Neural cell (in vitro differentiated cells): ENCODE data around the gene SRPK1. TPM values are rescaled to one million over a fixed set of nuclear protein-coding genes. Genes with fewer than 3 reads are reported as not detected.

Experiments
- H2AFZ ChIP-seq: fragments of 200-600, 300-800 bp; sonication (generic), shearing (Covaris generic); 2 replicates; pipeline ENCODE4 v1.6.0; 2014; ENCODE audit warnings: low read depth, mild to moderate bottlenecking, antibody characterized with exemption, low read length, moderate library complexity
- H3F3A ChIP-seq: fragments of 200-600 bp; shearing (Covaris generic); 2 replicates; pipeline ENCODE4 v1.6.1; 2016; ENCODE audit warnings: mild to moderate bottlenecking, moderate library complexity, mixed read lengths, antibody characterized with exemption, low read length; ENCODE audit not compliant: insufficient read depth, poor library complexity, severe bottlenecking
- H3K27ac ChIP-seq: fragments of 200-600, 300-800 bp; sonication (generic), shearing (Covaris generic); 2 replicates; pipeline ENCODE4 v1.5.1; 2014; ENCODE audit warnings: mild to moderate bottlenecking, low read length, moderate library complexity
- H3K27me3 ChIP-seq: fragments of 300-800, 200-600 bp; sonication (generic), shearing (Covaris generic); 2 replicates; pipeline ENCODE4 v1.6.0; 2014; ENCODE audit warnings: mild to moderate bottlenecking, low read depth, low read length, moderate library complexity; ENCODE audit not compliant: insufficient read depth
- H3K36me3 ChIP-seq: fragments of 300-800, 200-600 bp; sonication (generic), shearing (Covaris generic); 2 replicates; pipeline ENCODE4 v1.5.1; 2014; ENCODE audit warnings: mild to moderate bottlenecking, antibody characterized with exemption, low read length, moderate library complexity; ENCODE audit not compliant: insufficient read depth
- H3K4me2 ChIP-seq: fragments of 300-800, 200-600 bp; sonication (generic), shearing (Covaris generic); 2 replicates; pipeline ENCODE4 v1.6.0; 2014; ENCODE audit warnings: mild to moderate bottlenecking, low read length
- H3K4me3 ChIP-seq: fragments of 300-800, 200-600 bp; sonication (generic), shearing (Covaris generic); 2 replicates; pipeline ENCODE4 v1.5.1; 2014; ENCODE audit warnings: mild to moderate bottlenecking, low read length, moderate library complexity
- H3K79me2 ChIP-seq: fragments of 200-600 bp; shearing (Covaris generic); replicated peaks from 2 replicates; pipeline ENCODE4 v1.6.0; 2014; ENCODE audit warnings: mild to moderate bottlenecking, low read length, moderate library complexity; ENCODE audit not compliant: insufficient read depth
- H3K9ac ChIP-seq: fragments of 300-800, 200-600 bp; sonication (generic), shearing (Covaris generic); 2 replicates; pipeline ENCODE4 v1.6.1; 2016; ENCODE audit warnings: mild to moderate bottlenecking, low read length, mixed read lengths
- H3K9me2 ChIP-seq: fragments of 200-600 bp; shearing (Covaris generic); 2 replicates; pipeline ENCODE4 v1.6.1; 2016; ENCODE audit warnings: mild to moderate bottlenecking, low read length, mixed read lengths; ENCODE audit not compliant: insufficient read depth
- H3K9me3 ChIP-seq: fragments of 200-600, 300-800 bp; sonication (generic), shearing (Covaris generic); 2 replicates; pipeline ENCODE4 v1.6.1; 2016; ENCODE audit warnings: mild to moderate bottlenecking, mixed run types, low read length, moderate library complexity, mixed read lengths
- H4K20me1 ChIP-seq: fragments of 200-600 bp; shearing (Covaris generic); 2 replicates; pipeline ENCODE4 v1.6.1; 2016; ENCODE audit warnings: mild to moderate bottlenecking, mixed run types; ENCODE audit not compliant: insufficient read depth
- CTCF ChIP-seq: fragments of 450-650 bp; IDR thresholded peaks from 2 replicates; pipeline ENCODE4 v1.5.1; 2014; ENCODE audit warnings: antibody characterized with exemption, mild to moderate bottlenecking, moderate library complexity; ENCODE audit not compliant: poor library complexity, severe bottlenecking
- EP300 ChIP-seq: fragments of 450-650 bp; conservative IDR thresholded peaks from 2 replicates; pipeline ENCODE4 v1.6.1; 2014; ENCODE audit warnings: antibody characterized with exemption, mild to moderate bottlenecking, moderate library complexity; ENCODE audit not compliant: poor library complexity, severe bottlenecking
- EZH2 ChIP-seq: fragments of 200-600, 300-800 bp; shearing (Covaris generic), sonication (generic); IDR thresholded peaks from 2 replicates; pipeline ENCODE4 v1.6.1; 2014; ENCODE audit warnings: antibody characterized with exemption, low read length, borderline replicate concordance, mild to moderate bottlenecking; ENCODE audit not compliant: insufficient read depth, poor library complexity, severe bottlenecking
- MXI1 ChIP-seq: fragments of 450-650 bp; conservative IDR thresholded peaks from 2 replicates; pipeline ENCODE4 v1.6.1; 2014; ENCODE audit warnings: antibody characterized with exemption, mild to moderate bottlenecking; ENCODE audit not compliant: poor library complexity, severe bottlenecking
- POLR2AphosphoS5 ChIP-seq: IDR thresholded peaks from 2 replicates; pipeline ENCODE4 v1.6.1; 2012
- RAD21 ChIP-seq: fragments of 450-650 bp; conservative IDR thresholded peaks from 2 replicates; pipeline ENCODE4 v1.6.1; 2014; ENCODE audit warnings: antibody characterized with exemption, mild to moderate bottlenecking, moderate library complexity
- SMC3 ChIP-seq: fragments of 450-650 bp; conservative IDR thresholded peaks from 2 replicates; pipeline ENCODE4 v1.6.1; 2014; ENCODE audit warnings: antibody characterized with exemption, mild to moderate bottlenecking, moderate library complexity; ENCODE audit not compliant: poor library complexity
- TAF1 ChIP-seq: IDR thresholded peaks from 2 replicates; pipeline ENCODE4 v1.6.1; 2012; ENCODE audit warnings: low read depth
- polyA plus RNA-seq: library from polyadenylated mRNA; depleted of rRNA; stranded (reverse); fragments of >200 nt; gene quantifications from 2 replicates; pipeline ENCODE4 v1.2.3, GENCODE V29; 2014
- TF ChIP-seq, protein P1 (sequence below): IDR thresholded peaks from 2 replicates; pipeline ENCODE4 v1.6.1; 2012; ENCODE audit warnings: borderline replicate concordance

SRPK1 gene
- polyA plus RNA-seq, 1 donor from 2014 or later: 39.9 TPM

DNA sequence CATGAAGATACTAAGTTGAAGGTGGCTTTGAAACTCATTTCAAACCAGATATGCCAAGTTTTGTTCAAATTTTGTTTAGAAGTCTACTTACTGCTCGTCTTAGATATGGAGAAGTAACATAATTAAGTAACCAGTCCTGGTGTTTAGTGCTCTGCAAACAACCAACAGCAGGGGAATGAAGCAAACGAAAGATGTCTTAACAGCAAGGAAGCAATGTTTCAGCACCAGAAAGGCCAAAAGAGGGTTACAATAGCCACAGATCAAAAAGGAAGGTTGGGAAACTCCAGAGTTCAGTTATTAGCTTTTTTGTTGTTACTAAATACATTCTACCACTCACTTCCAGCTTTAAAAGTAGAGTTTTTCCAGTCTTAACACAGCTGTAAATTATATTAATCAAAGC lies 70.7 kb downstream of the SRPK1 start:
- Histone ChIP-seq H3K36me3 (peaks cover 10% of the 10 kb centered on the region), H3K27ac (no peak overlapping the region), H2AFZ (no peak overlapping the region), H3K4me2 (no peak overlapping the region), H3K9me3 (peaks cover 7% of the 10 kb centered on the region), H3K79me2 (no peaks in the 10 kb centered on the region), H3K9me2 (no peaks in the 10 kb centered on the region), H3F3A (no peaks in the 10 kb centered on the region), H4K20me1 (no peaks in the 10 kb centered on the region), H3K27me3 (no peaks in the 10 kb centered on the region), H3K9ac (no peak overlapping the region), H3K4me3 (no peak overlapping the region)
- TF ChIP-seq EZH2 (no peak), MXI1 (no peak), CTCF (no peak)

DNA sequence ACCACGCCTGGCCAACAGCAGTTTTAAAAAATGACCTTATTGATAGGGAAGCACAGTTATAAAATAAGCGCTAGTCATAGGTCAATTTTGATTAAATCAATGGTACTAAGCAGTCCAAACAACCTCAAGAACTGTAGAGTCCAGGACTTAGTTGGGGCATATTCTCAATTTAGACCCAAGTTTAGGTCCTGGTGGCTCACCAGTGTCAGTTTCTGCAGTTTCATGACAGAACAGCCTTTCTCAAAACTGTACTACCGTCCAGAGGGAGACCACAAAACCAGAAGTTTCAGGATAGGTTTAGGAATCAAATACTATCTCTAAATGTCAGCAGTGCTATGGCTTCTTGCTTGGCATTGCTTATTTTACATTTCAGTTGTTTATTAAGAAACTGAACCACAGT lies 76.6 kb downstream of the SRPK1 start:
- no peak overlapping the region for H3K27ac ChIP-seq
- no peak overlapping the region for H2AFZ ChIP-seq
- peaks cover 6% of the 10 kb centered on the region for H3K36me3 ChIP-seq
- no peak overlapping the region for H3K4me3 ChIP-seq
- no peaks in the 10 kb centered on the region for H4K20me1 ChIP-seq
- no peaks in the 10 kb centered on the region for H3F3A ChIP-seq
- no peak overlapping the region for H3K9ac ChIP-seq
- peaks cover 7% of the 10 kb centered on the region for H3K9me3 ChIP-seq
- H3K9me2 ChIP-seq: no peaks in the 10 kb centered on the region
- no peak overlapping the region for H3K4me2 ChIP-seq
- H3K79me2 ChIP-seq: no peaks in the 10 kb centered on the region
- no peaks in the 10 kb centered on the region for H3K27me3 ChIP-seq
- TF ChIP-seq, protein P1, sequence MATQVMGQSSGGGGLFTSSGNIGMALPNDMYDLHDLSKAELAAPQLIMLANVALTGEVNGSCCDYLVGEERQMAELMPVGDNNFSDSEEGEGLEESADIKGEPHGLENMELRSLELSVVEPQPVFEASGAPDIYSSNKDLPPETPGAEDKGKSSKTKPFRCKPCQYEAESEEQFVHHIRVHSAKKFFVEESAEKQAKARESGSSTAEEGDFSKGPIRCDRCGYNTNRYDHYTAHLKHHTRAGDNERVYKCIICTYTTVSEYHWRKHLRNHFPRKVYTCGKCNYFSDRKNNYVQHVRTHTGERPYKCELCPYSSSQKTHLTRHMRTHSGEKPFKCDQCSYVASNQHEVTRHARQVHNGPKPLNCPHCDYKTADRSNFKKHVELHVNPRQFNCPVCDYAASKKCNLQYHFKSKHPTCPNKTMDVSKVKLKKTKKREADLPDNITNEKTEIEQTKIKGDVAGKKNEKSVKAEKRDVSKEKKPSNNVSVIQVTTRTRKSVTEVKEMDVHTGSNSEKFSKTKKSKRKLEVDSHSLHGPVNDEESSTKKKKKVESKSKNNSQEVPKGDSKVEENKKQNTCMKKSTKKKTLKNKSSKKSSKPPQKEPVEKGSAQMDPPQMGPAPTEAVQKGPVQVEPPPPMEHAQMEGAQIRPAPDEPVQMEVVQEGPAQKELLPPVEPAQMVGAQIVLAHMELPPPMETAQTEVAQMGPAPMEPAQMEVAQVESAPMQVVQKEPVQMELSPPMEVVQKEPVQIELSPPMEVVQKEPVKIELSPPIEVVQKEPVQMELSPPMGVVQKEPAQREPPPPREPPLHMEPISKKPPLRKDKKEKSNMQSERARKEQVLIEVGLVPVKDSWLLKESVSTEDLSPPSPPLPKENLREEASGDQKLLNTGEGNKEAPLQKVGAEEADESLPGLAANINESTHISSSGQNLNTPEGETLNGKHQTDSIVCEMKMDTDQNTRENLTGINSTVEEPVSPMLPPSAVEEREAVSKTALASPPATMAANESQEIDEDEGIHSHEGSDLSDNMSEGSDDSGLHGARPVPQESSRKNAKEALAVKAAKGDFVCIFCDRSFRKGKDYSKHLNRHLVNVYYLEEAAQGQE: no peak
- TF ChIP-seq EP300: no peak
- TF ChIP-seq POLR2AphosphoS5: no peak
- no peak for TF ChIP-seq SMC3
- TF ChIP-seq MXI1: no peak
- no peak for TF ChIP-seq EZH2
- TF ChIP-seq CTCF: no peak
- no peak for TF ChIP-seq TAF1
- no peak for TF ChIP-seq RAD21
